H9 (cell line): Measurements from ENCODE around the gene ABCE1. TPM values are rescaled to one million over a fixed set of nuclear protein-coding genes. Genes with fewer than 3 reads are reported as not detected.

Source experiments
- DNase-seq: peaks from one replicate; pipeline ENCODE4 v3.0.0-alpha.2; 2017
- H2AFZ ChIP-seq: one replicate; pipeline ENCODE4 v1.6.1; 2013; ENCODE audit warnings: mild to moderate bottlenecking, low read length, control low read depth, moderate library complexity
- H2AK5ac ChIP-seq: 2 replicates; pipeline ENCODE4 v1.6.1; 2013; ENCODE audit warnings: low read length, control low read depth, mixed read lengths; ENCODE audit not compliant: insufficient read length
- H2BK120ac ChIP-seq: one replicate; pipeline ENCODE4 v1.6.1; 2013; ENCODE audit warnings: low read depth, mild to moderate bottlenecking, low read length, control low read depth, inconsistent platforms; ENCODE audit not compliant: poor library complexity, severe bottlenecking
- H2BK12ac ChIP-seq: 2 replicates; pipeline ENCODE4 v1.6.1; 2013; ENCODE audit warnings: low read length, control low read depth, mixed read lengths, low read depth; ENCODE audit not compliant: insufficient read length
- H2BK15ac ChIP-seq: 2 replicates; pipeline ENCODE4 v1.6.1; 2013; ENCODE audit warnings: low read depth, low read length, control low read depth
- H2BK20ac ChIP-seq: one replicate; pipeline ENCODE4 v1.6.1; 2013; ENCODE audit warnings: low read depth, mild to moderate bottlenecking, low read length, control low read depth, inconsistent platforms; ENCODE audit not compliant: poor library complexity, severe bottlenecking
- H2BK5ac ChIP-seq: 2 replicates; pipeline ENCODE4 v1.6.1; 2013; ENCODE audit warnings: low read length, control low read depth, mixed read lengths; ENCODE audit not compliant: insufficient read length
- H3K14ac ChIP-seq: 2 replicates; pipeline ENCODE4 v1.6.1; 2013; ENCODE audit warnings: low read length, control low read depth; ENCODE audit not compliant: insufficient read depth
- H3K18ac ChIP-seq: 2 replicates; pipeline ENCODE4 v1.6.1; 2013; ENCODE audit warnings: low read depth, mild to moderate bottlenecking, mixed read lengths, low read length, control low read depth; ENCODE audit not compliant: insufficient read length
- H3K23ac ChIP-seq: 2 replicates; pipeline ENCODE4 v1.6.1; 2013; ENCODE audit warnings: low read length, control low read depth, mixed read lengths, low read depth; ENCODE audit not compliant: insufficient read length
- H3K23me2 ChIP-seq: 2 replicates; pipeline ENCODE4 v1.6.1; 2013; ENCODE audit warnings: low read depth, mild to moderate bottlenecking, mixed read lengths, low read length, control low read depth; ENCODE audit not compliant: insufficient read length, poor library complexity, severe bottlenecking
- H3K27ac ChIP-seq: 2 replicates; pipeline ENCODE4 v1.5.1; 2013; ENCODE audit warnings: low read length, control low read depth, mixed read lengths, low read depth; ENCODE audit not compliant: insufficient read length
- H3K27me3 ChIP-seq: 2 replicates; pipeline ENCODE4 v1.6.1; 2013; ENCODE audit warnings: low read length, control low read depth, inconsistent platforms; ENCODE audit not compliant: insufficient read depth
- H3K4ac ChIP-seq: 2 replicates; pipeline ENCODE4 v1.6.1; 2013; ENCODE audit warnings: low read depth, mild to moderate bottlenecking, control low read depth, inconsistent platforms, low read length, moderate library complexity
- H3K4me1 ChIP-seq: 2 replicates; pipeline ENCODE4 v1.6.1; 2013; ENCODE audit warnings: low read length, control low read depth, inconsistent platforms; ENCODE audit not compliant: insufficient read depth
- H3K4me2 ChIP-seq: 2 replicates; pipeline ENCODE4 v1.6.1; 2013; ENCODE audit warnings: low read length, control low read depth, mixed read lengths; ENCODE audit not compliant: insufficient read length, insufficient read depth
- H3K56ac ChIP-seq: 2 replicates; pipeline ENCODE4 v1.6.1; 2013; ENCODE audit warnings: low read depth, mild to moderate bottlenecking, mixed read lengths, low read length, control low read depth; ENCODE audit not compliant: insufficient read length
- H3K79me1 ChIP-seq: 2 replicates; pipeline ENCODE4 v1.6.1; 2013; ENCODE audit warnings: low read depth, mild to moderate bottlenecking, moderate library complexity, low read length, control low read depth, inconsistent platforms; ENCODE audit not compliant: insufficient read depth, poor library complexity, severe bottlenecking
- H3K79me2 ChIP-seq: 2 replicates; pipeline ENCODE4 v1.6.1; 2013; ENCODE audit warnings: low read length, control low read depth, inconsistent platforms; ENCODE audit not compliant: insufficient read depth
- H3K9ac ChIP-seq: 2 replicates; pipeline ENCODE4 v1.6.1; 2013; ENCODE audit warnings: low read length, control low read depth, mixed read lengths; ENCODE audit not compliant: insufficient read length; ENCODE audit errors: extremely low read depth
- H3K9me3 ChIP-seq: one replicate; pipeline ENCODE4 v1.6.1; 2013; ENCODE audit warnings: low read depth, low read length, inconsistent platforms; ENCODE audit not compliant: control insufficient read depth
- H3T11ph ChIP-seq: one replicate; pipeline ENCODE4 v1.6.1; 2013; ENCODE audit warnings: mild to moderate bottlenecking, low read length, control low read depth, inconsistent platforms
- H4K20me1 ChIP-seq: one replicate; pipeline ENCODE4 v1.6.1; 2013; ENCODE audit not compliant: control insufficient read depth, insufficient read length, insufficient read depth
- H4K5ac ChIP-seq: 2 replicates; pipeline ENCODE4 v1.6.1; 2013; ENCODE audit warnings: low read depth, mild to moderate bottlenecking, mixed read lengths, low read length, control low read depth; ENCODE audit not compliant: insufficient read length
- H4K8ac ChIP-seq: replicated peaks from 2 replicates; pipeline ENCODE4 v1.6.1; 2013; ENCODE audit warnings: low read length, control low read depth, mixed read lengths, low read depth; ENCODE audit not compliant: insufficient read length
- H4K91ac ChIP-seq: 2 replicates; pipeline ENCODE4 v1.6.1; 2013; ENCODE audit warnings: low read depth, mild to moderate bottlenecking, moderate library complexity, mixed read lengths, low read length, control low read depth; ENCODE audit not compliant: insufficient read length
- H3K27ac Mint-ChIP-seq, 3 experiments: 2 replicates in 2 of 3; 3 replicates in 1 of 3; pipeline ENCODE4 v1.8.0; 2020 to 2021; ENCODE audit warnings: mixed read lengths in 3 of 3, mild to moderate bottlenecking in 1 of 3, moderate library complexity in 1 of 3
- H3K27me3 Mint-ChIP-seq: 2 replicates; pipeline ENCODE4 v1.8.0; 2021; ENCODE audit warnings: low read depth, mild to moderate bottlenecking, moderate library complexity, mixed read lengths
- H3K36me3 Mint-ChIP-seq, 3 experiments: 2 replicates in 2 of 3; 3 replicates in 1 of 3; pipeline ENCODE4 v1.8.0; 2020 to 2021; ENCODE audit warnings: low read depth in 3 of 3, mixed read lengths in 3 of 3; ENCODE audit not compliant: insufficient read depth in 1 of 3
- H3K4me1 Mint-ChIP-seq, 2 experiments: 2 replicates each; pipeline ENCODE4 v1.8.0; 2020; ENCODE audit warnings: mixed read lengths in 2 of 2
- H3K4me3 Mint-ChIP-seq, 2 experiments: 2 replicates in 1 of 2; 3 replicates in 1 of 2; pipeline ENCODE4 v1.8.0; 2020 to 2021; ENCODE audit warnings: mild to moderate bottlenecking in 2 of 2, mixed read lengths in 2 of 2, moderate library complexity in 1 of 2
- H3K9me3 Mint-ChIP-seq, 2 experiments: 2 replicates in 1 of 2; 3 replicates in 1 of 2; pipeline ENCODE4 v1.8.0; 2020; ENCODE audit warnings: mild to moderate bottlenecking in 2 of 2, mixed read lengths in 2 of 2, moderate library complexity in 1 of 2
- CTCF ChIP-seq: fragments of 200-600 bp; sonication (generic); conservative IDR thresholded peaks from 3 replicates; pipeline ENCODE4 v1.8.0; 2021; ENCODE audit warnings: antibody characterized with exemption, mild to moderate bottlenecking
- total RNA-seq: library from RNA; stranded (reverse); gene quantifications from 2 replicates; pipeline ENCODE4 v1.2.1, GENCODE V29; 2021

ABCE1 gene
- total RNA-seq, 1 experiment from 2014 or later, result 112 TPM

- H2BK120ac ChIP-seq, result no peak overlapping the region
- H3K36me3 Mint-ChIP-seq, result peaks cover 8 to 19% (median 12%) of the 10 kb centered on the region in 3 experiments
- H2BK12ac ChIP-seq, result no peak overlapping the region
- no peak for DNase-seq
- H4K8ac ChIP-seq, result no peak overlapping the region
- no peak overlapping the region for H3K27ac Mint-ChIP-seq
- H3K27ac ChIP-seq, result no peak overlapping the region
- no peak overlapping the region for H3K23ac ChIP-seq
- H3K4ac ChIP-seq, result no peak overlapping the region
- H3K27me3 Mint-ChIP-seq, result no peaks in the 10 kb centered on the region
- no peak overlapping the region for H2BK20ac ChIP-seq
- H2BK5ac ChIP-seq, result no peak overlapping the region
- H3K56ac ChIP-seq, result no peak overlapping the region
- H3K9me3 Mint-ChIP-seq, result no peaks in the 10 kb centered on the region; a peak in 1 of 5 replicates
- no peak overlapping the region for H3K4me3 Mint-ChIP-seq
- no peaks in the 10 kb centered on the region for H4K20me1 ChIP-seq
- H3T11ph ChIP-seq, result no peak overlapping the region
- no peak overlapping the region for H2AK5ac ChIP-seq
- no peak for TF ChIP-seq CTCF
- H3K4me2 ChIP-seq, result no peak overlapping the region
- no peak overlapping the region for H3K14ac ChIP-seq
- peaks cover 0 to 2% of the 10 kb centered on the region in 2 experiments; a peak in 2 of 4 replicates for H3K4me1 Mint-ChIP-seq
- no peaks in the 10 kb centered on the region for H3K4me1 ChIP-seq
- H3K79me1 ChIP-seq, result no peaks in the 10 kb centered on the region
- no peaks in the 10 kb centered on the region for H3K79me2 ChIP-seq
- no peak overlapping the region for H4K91ac ChIP-seq
- H4K5ac ChIP-seq, result no peak overlapping the region
- no peaks in the 10 kb centered on the region for H3K23me2 ChIP-seq
- no peak overlapping the region for H3K18ac ChIP-seq
- H3K27me3 ChIP-seq, result no peaks in the 10 kb centered on the region
- H2AFZ ChIP-seq, result no peak overlapping the region
- H2BK15ac ChIP-seq, result no peak overlapping the region
- H3K9me3 ChIP-seq, result no peaks in the 10 kb centered on the region
- no peak overlapping the region for H3K9ac ChIP-seq
Measured at GRCh38 chr4:145048817-145049216, 49.3 kb upstream of the ABCE1 start.
